ENCODE data around the gene HELQ.
"Not testable (repeated sequence)": the region's sequence is repeated elsewhere in the genome, so short reads cannot be mapped to it uniquely, and the experiment has no call there.

Gene HELQ

DNA sequence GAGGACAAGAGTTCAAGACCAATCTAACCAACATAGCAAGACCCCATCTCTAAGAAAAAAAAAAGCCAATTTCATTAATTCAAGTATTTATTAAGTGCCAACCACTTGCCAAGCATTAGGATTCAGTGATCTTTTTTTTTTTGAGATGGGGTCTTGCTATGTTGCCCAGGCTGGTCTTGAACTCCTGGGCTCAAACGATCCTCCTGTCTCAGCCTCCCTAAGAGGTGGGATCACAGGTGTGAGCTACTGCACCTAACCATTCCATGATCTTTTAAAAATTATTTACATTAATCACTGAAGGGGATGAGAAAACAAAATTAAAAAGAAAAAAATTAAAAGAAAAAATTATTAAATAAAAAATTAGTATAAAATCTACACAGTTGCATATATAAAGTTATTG lies 24.4 kb downstream of the HELQ start:
- DNase-seq, result no peak

DNA sequence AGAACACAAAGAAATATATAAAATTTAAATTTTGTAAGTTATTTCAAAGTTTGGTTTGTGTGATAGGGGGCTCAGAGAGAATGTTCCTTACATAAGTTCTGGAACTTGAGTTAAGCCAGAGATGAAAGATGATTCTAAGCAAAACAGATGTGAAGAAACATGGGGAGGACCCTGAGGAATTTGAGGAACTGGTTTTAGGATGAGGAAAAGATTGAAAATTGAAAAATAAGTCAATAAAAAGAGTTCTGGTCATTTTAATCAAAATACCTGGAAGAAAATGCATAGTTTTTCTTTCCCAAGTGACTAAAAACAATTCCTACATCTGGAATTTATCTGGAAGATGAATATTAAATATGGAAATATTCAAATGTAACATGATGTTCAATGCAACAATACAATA lies 37.4 kb downstream of the HELQ start:
- no peak for DNase-seq

- no peak for DNase-seq
These were observed 38.1 kb downstream of the HELQ start for GRCh38 chr4:83417566-83417965.

GRCh38 chr4:83413676-83414075 lies 41.9 kb downstream of the HELQ start:
- DNase-seq, result no peak

- DNase-seq, result no peak
These were observed 46.7 kb downstream of the HELQ start for GRCh38 chr4:83408908-83409307.

GRCh38 chr4:83405844-83406816 lies 49.5 kb downstream of the HELQ start:
- no peak for DNase-seq

GRCh38 chr4:83398158-83398557 lies 57.5 kb downstream of the HELQ start:
- not testable (repeated sequence) for DNase-seq

DNA sequence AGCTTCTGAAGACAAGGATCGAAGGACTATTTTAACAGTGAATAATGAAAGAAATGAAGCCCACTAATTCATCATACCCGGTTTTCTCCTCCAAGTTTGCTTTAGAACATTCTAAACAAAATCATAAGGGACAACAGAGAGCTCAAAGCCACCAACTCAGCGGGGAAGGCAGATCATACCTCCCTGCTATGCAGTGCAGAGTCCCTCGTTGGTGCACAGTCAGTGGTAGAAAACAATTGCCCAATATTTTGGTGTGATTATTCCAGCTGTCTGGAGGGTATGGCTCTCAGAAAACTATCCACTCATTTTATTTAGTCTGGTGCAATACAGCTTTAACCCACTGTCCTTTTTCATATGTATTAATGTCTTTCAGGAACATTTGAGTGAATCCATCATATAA lies 61.7 kb downstream of the HELQ start:
- DNase-seq, result no peak

DNA sequence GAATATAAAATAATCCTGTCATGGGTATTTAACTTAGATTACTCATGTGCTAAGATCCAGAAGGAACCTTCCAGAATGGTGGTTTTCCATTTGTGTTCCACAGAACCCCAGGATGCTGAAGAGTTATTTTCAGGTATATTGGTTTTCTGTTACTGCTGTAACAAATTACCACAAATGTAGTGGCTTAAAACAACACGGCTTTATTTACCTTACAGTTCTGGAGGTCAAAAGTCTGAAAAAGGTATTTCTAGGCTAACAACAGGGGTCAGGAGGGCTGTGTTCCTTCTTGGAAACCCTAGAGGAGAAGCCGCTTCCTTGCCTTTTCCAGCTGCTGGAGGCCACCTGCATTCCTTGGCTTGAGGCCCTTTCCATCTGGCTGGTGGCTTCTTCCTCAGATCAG lies 63.1 kb downstream of the HELQ start:
- DNase-seq, result no peak

DNA sequence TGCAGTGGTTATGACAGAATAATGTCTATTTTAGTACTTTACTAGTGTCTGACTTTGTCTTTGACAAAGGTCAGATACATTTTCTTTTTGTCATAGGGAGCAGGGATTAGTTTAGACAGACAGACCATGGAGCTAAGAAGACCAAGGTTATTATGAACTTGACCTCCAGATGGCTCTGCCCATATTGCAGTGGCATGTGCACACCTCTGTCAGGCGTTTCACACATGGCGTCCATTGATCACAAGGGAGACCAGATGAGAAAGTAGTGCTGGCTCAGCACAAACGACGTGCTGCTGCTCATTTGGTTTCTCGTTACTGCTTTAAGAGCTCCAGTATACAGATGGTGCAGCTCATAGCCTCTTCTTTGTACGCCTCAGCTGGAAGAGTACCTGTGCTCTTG lies 64.7 kb downstream of the HELQ start:
- DNase-seq, result no peak

GRCh38 chr4:83389756-83390505 lies 65.7 kb downstream of the HELQ start:
- no peak for DNase-seq

GRCh38 chr4:83389037-83389720 lies 66.4 kb downstream of the HELQ start:
- no peak for DNase-seq

DNA sequence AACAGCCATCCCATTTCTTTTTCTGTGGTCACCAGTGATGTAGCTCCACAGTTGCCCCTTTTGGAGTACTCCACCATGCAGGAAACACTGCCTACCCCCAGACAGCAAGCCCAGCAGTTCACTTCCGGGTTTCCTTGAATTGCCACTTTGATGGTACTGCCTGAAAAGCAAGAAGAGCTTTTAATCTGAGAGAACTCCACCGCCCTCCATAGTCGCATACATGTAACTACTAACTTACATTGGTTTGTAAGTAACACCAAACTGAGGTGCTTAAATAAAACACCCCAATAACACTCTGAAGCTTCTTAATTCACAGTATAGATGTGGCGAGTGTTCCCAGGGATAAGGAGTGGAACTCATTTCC lies 67.3 kb downstream of the HELQ start:
- DNase-seq, result peak; percentile 13

GRCh38 chr4:83387476-83388312 lies 67.9 kb downstream of the HELQ start:
- DNase-seq, result no peak

- no peak for DNase-seq
These were observed 68.6 kb downstream of the HELQ start for GRCh38 chr4:83387012-83387411.

DNA sequence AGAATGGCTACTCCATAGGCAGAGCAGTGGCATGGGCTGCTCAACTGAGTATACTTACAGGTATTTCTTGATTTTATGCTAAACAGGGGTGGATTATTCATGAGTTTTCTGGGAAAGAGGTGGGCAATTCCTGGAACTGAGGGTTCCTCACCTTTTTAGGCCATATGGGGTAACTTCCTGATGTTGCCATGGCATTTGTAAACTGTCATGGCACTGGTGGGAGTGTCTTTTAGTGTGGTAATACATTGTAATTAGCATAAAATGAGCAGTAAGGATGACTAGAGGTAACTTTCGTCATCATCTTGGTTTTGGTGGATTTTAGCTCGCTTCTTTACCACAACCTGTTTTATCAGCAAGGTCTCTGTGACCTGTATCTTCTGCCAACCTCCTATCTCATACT lies 72.8 kb downstream of the HELQ start:
- no peak for DNase-seq

- no peak for DNase-seq
These were observed 74.5 kb downstream of the HELQ start for GRCh38 chr4:83381173-83381572.

- DNase-seq, result no peak
These were observed 77.2 kb downstream of the HELQ start for GRCh38 chr4:83378419-83378818.

DNA sequence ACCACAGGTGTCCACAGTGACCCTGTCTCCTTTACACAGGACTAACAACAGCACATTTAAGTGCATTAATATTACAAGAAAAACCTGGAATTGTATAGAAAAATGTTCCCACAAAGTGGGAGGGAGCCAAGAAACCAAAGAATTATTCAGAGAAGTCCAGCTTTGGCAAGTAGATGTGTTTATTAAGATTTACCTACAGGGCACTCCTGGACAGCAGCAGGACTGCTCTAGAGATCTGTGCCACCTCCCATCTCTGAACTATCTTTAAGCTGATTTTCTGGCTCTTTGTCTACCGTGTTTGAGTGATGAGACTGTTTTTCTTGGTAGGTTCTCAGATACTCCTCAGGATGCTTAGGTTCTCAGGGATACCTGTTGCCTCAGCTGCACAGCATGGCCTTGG lies 82.7 kb downstream of the HELQ start:
- DNase-seq, result no peak

DNA sequence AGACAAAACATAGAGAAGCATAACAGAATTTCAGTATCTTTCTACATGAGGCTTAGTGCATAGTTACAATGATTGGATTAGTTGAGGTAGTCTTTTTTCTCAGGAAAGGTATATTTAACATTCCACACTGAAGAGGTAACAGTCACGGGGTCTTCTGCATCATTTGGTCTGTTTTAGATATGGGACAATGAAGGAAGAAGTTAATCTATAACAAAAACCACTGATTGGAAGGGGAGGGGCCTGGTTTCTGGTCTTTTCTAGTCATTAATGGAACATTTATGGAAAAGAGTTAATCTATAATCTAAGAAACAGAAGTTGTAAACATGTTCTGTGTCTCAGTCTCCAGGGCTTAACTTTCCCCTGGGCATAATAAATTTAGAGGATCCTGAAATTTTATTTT lies 83.7 kb downstream of the HELQ start:
- DNase-seq, result no peak

GRCh38 chr4:83371235-83371634 lies 84.4 kb downstream of the HELQ start:
- no peak for DNase-seq

DNA sequence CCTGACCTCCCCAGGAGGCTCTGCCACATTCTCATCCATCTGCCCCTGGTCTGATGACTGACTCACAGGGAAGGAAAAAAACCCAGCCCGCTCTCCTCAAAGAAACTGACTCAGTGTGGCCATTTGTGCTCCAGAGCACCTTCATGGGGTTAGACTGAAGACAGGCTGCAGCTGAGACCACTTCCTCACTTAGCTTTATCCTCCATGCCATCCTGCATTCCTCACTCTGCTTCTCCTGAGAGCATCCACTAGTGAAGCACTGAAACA lies 85.0 kb downstream of the HELQ start:
- peak; percentile 6 for DNase-seq
